Common myeloid progenitor, CD34-positive (primary cell): ENCODE measurements around the gene PFKFB3.
A peak's percentile ranks its signal among the peaks of the same experiment; 100 is the strongest.

Experiments used
- CTCF ChIA-PET: fragments of 350-600 bp; sonication (Branson Sonifier 250); formaldehyde crosslinking; loops from one replicate; lab custom pipeline; 2021; ENCODE audit warnings: antibody characterized with exemption; lab: Charles Lee
- POLR2A ChIA-PET: fragments of 350-600 bp; sonication (Branson Sonifier 250); formaldehyde crosslinking; loops from one replicate; lab custom pipeline; 2021; ENCODE audit warnings: antibody characterized with exemption; lab: Charles Lee
- DNase-seq, 3 donors: peaks; one replicate each; pipeline versions ENCODE4 v3.0.0 to v3.0.0-alpha.2; 2013
- H3K27ac ChIP-seq, 2 experiments: 1 replicate in 1 of 2; 2 replicates in 1 of 2; pipeline ENCODE4 v1.7.0; 2013; ENCODE audit warnings: inconsistent platforms in 2 of 2, low read length in 2 of 2, mild to moderate bottlenecking in 2 of 2, low read depth in 1 of 2, moderate library complexity in 1 of 2; ENCODE audit not compliant: severe bottlenecking in 2 of 2, insufficient read depth in 1 of 2, poor library complexity in 1 of 2
- H3K27me3 ChIP-seq, 5 experiments: replicated peaks in 2 of 5; 1 replicate in 3 of 5; 2 replicates in 2 of 5; pipeline versions ENCODE4 v1.6.1 to v1.7.0; 2013; ENCODE audit warnings: low read length in 4 of 5, mild to moderate bottlenecking in 2 of 5, moderate library complexity in 2 of 5, inconsistent platforms in 1 of 5; ENCODE audit not compliant: insufficient read depth in 5 of 5, control insufficient read depth in 4 of 5
- H3K36me3 ChIP-seq, 4 experiments: 1 replicate in 2 of 4; 2 replicates in 2 of 4; pipeline versions ENCODE4 v1.6.1 to v1.7.0; 2013; ENCODE audit warnings: low read length in 3 of 4, control low read depth in 1 of 4, mild to moderate bottlenecking in 1 of 4; ENCODE audit not compliant: control insufficient read depth in 4 of 4, insufficient read depth in 4 of 4
- H3K4me1 ChIP-seq, 4 experiments: 1 replicate in 3 of 4; 2 replicates in 1 of 4; pipeline versions ENCODE4 v1.6.1 to v1.7.1; 2013; ENCODE audit warnings: low read length in 3 of 4, mild to moderate bottlenecking in 3 of 4, control low read depth in 1 of 4, inconsistent platforms in 1 of 4, moderate library complexity in 1 of 4; ENCODE audit not compliant: control insufficient read depth in 4 of 4, insufficient read depth in 4 of 4; ENCODE audit errors: control extremely low read depth in 1 of 4
- H3K4me3 ChIP-seq, 7 experiments: 1 replicate in 4 of 7; 2 replicates in 3 of 7; pipeline versions ENCODE4 v1.5.1 to v1.7.0; 2013; ENCODE audit warnings: mild to moderate bottlenecking in 7 of 7, low read length in 6 of 7, moderate library complexity in 6 of 7, inconsistent platforms in 2 of 7, low read depth in 2 of 7, control low read depth in 1 of 7; ENCODE audit not compliant: insufficient read depth in 4 of 7, control insufficient read depth in 1 of 7; ENCODE audit errors: extremely low read depth in 1 of 7
- H3K9me3 ChIP-seq, 5 experiments: 1 replicate in 4 of 5; 2 replicates in 1 of 5; pipeline versions ENCODE4 v1.6.1 to v1.7.1; 2013; ENCODE audit warnings: low read length in 4 of 5, mild to moderate bottlenecking in 2 of 5, inconsistent platforms in 1 of 5, low read depth in 1 of 5, moderate library complexity in 1 of 5; ENCODE audit not compliant: control insufficient read depth in 4 of 5, insufficient read depth in 2 of 5; ENCODE audit errors: control extremely low read depth in 1 of 5
- WGBS: methylation state at CpG from one replicate; pipeline ENCODE4 v1.1.5; 2013; ENCODE audit not compliant: insufficient coverage; 5-methylcytosine and 5-hydroxymethylcytosine counted together

Gene PFKFB3

DNA sequence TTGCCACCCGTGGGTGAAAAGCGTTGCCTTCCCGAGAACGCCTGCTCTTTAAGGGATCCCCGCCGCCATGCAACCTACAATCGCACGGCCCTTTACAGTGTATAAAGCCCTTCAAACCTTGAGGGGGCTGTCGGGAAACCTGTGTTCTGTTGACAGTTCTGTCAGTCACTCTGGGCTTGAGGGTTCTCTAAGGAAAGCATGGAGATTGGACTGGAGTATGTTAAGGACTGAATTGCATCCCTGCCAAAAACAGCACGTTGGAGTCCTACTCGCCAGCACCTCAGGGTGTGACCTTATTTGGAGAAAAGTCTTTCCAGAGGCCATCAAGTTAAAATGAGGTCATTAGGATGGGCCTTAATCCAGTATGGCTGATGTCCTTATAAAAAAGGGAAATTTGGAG is 70.6 kb downstream of the PFKFB3 start:
- Histone ChIP-seq H3K9me3 (peaks cover 0 to 2% (median 0%) of the 10 kb centered on the region in 5 experiments), H3K27me3 (peaks cover 0 to 3% (median 0%) of the 10 kb centered on the region in 5 experiments), H3K36me3 (no peaks in the 10 kb centered on the region), H3K4me1 (peaks cover 10 to 27% (median 21%) of the 10 kb centered on the region in 4 experiments), H3K4me3 (no peak overlapping the region), H3K27ac (no peak overlapping the region)
- DNase-seq: no peak
- POLR2A ChIA-PET: no interaction called here
- 97% methylated on average over 10 of the region's 11 CpGs for WGBS
- CTCF ChIA-PET: no interaction called here

GRCh38 chr10:6274040-6274439 is 71.3 kb downstream of the PFKFB3 start:
- peak in 1 of 3 donors; percentile 37 for DNase-seq
- CTCF ChIA-PET: no interaction called here

DNA sequence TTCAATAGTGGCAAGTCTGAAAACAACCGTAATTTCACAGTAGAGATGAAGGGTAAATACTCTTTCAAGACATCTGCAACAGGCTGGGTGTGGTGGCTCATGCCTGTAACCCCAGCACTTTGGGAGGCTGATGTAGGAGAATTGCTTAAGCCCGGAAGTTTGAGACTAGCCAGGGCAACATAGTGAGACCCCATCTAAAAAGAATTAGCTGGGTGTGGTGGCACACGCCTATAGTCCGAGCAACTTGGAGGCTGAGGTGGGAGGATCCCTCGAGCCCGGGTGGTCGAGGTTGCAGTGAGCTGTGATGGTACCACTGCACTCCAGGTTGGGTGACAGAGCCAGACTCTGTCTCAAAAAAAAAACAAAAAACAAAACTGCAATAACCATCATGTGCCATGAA is 71.8 kb downstream of the PFKFB3 start:
- Histone ChIP-seq H3K27ac (no peak overlapping the region), H3K4me1 (peaks cover 10 to 26% (median 21%) of the 10 kb centered on the region in 4 experiments), H3K27me3 (peaks cover 0 to 3% (median 0%) of the 10 kb centered on the region in 5 experiments), H3K9me3 (peaks cover 0 to 2% (median 0%) of the 10 kb centered on the region in 5 experiments), H3K4me3 (no peak overlapping the region), H3K36me3 (no peaks in the 10 kb centered on the region)
- ChIA-PET POLR2A (interaction anchor here (0.9 kb wide), 1 partner anchor 71 kb away, joined by 3 read pairs; the partner anchor contains the start of gene PFKFB3), CTCF (interaction anchor here (0.6 to 1.2 kb wide), 3 partner anchors 9 to 78 kb away, joined by 3 to 4 read pairs (median 3); partner anchors contain the start of gene PFKFB3)
- WGBS: 97% methylated on average over 6 of the region's 7 CpGs
- no peak for DNase-seq

More at GRCh38 chr10:6274040-6274439, 71.3 kb downstream of the PFKFB3 start:
- POLR2A ChIA-PET: no interaction called here
- no peak overlapping the region for H3K4me3 ChIP-seq
- H3K9me3 ChIP-seq: peaks cover 0 to 2% (median 0%) of the 10 kb centered on the region in 5 experiments
- no peak overlapping the region for H3K27ac ChIP-seq
- no peaks in the 10 kb centered on the region for H3K36me3 ChIP-seq
- H3K4me1 ChIP-seq: peaks cover 10 to 27% (median 21%) of the 10 kb centered on the region in 4 experiments
- peaks cover 0 to 3% (median 0%) of the 10 kb centered on the region in 5 experiments for H3K27me3 ChIP-seq
- WGBS: 100% methylated on average over 1 of the region's 4 CpGs

- WGBS: 52% methylated on average over 19 of the region's 29 CpGs
- ChIA-PET CTCF (interaction anchor here (0.6 to 1.2 kb wide), 7 partner anchors 9 to 125 kb away, joined by 3 to 5 read pairs (median 3); partner anchors contain the start of gene PFKFB3), POLR2A (interaction anchor here (0.6 to 0.9 kb wide), 3 partner anchors 72 to 224 kb away, joined by 3 read pairs; partner anchors contain the start of gene PFKFB3)
- peaks cover 10 to 19% (median 17%) of the 10 kb centered on the region in 4 experiments for H3K4me1 ChIP-seq
- no peak overlapping the region for H3K27ac ChIP-seq
- H3K27me3 ChIP-seq: peaks cover 0 to 4% (median 0%) of the 10 kb centered on the region in 5 experiments
- H3K36me3 ChIP-seq: no peaks in the 10 kb centered on the region
- peaks cover 0 to 2% (median 0%) of the 10 kb centered on the region in 5 experiments for H3K9me3 ChIP-seq
- H3K4me3 ChIP-seq: peak overlapping the region in 3 of 7 experiments; percentile 14 to 33 (median 19)
- peak; percentile 92 to 98 (median 97) for DNase-seq
These were observed 72.6 kb downstream of the PFKFB3 start for GRCh38 chr10:6275022-6275997.

- DNase-seq: no peak
- Histone ChIP-seq H3K9me3 (peaks cover 0 to 2% (median 0%) of the 10 kb centered on the region in 5 experiments), H3K4me3 (no peak overlapping the region), H3K4me1 (peaks cover 5 to 14% (median 13%) of the 10 kb centered on the region in 4 experiments), H3K27me3 (peaks cover 0 to 4% (median 0%) of the 10 kb centered on the region in 5 experiments), H3K36me3 (no peaks in the 10 kb centered on the region), H3K27ac (no peak overlapping the region)
- CTCF ChIA-PET: no interaction called here
- POLR2A ChIA-PET: interaction anchor here (0.7 kb wide), 1 partner anchor 74 kb away, joined by 3 read pairs; no protein-coding TSS in a partner anchor
- no CpG with 5 or more reads among the region's 2 CpGs for WGBS
These were observed 73.6 kb downstream of the PFKFB3 start for GRCh38 chr10:6276356-6276755.

- Histone ChIP-seq H3K27me3 (peaks cover 0 to 2% (median 0%) of the 10 kb centered on the region in 5 experiments), H3K36me3 (no peaks in the 10 kb centered on the region), H3K27ac (no peak overlapping the region), H3K9me3 (peaks cover 0 to 2% (median 0%) of the 10 kb centered on the region in 5 experiments), H3K4me3 (no peak overlapping the region), H3K4me1 (peaks cover 5 to 14% (median 13%) of the 10 kb centered on the region in 4 experiments)
- no peak for DNase-seq
- CTCF ChIA-PET: interaction anchor here (0.8 kb wide), 1 partner anchor 68 kb away, joined by 3 read pairs; no protein-coding TSS in a partner anchor
- POLR2A ChIA-PET: no interaction called here
- WGBS: 97% methylated on average over 6 of the region's 9 CpGs
These were observed 75.9 kb downstream of the PFKFB3 start for GRCh38 chr10:6278519-6279120.
